ENCODE data around the gene CHRM2.

The CHRM2 gene

DNA sequence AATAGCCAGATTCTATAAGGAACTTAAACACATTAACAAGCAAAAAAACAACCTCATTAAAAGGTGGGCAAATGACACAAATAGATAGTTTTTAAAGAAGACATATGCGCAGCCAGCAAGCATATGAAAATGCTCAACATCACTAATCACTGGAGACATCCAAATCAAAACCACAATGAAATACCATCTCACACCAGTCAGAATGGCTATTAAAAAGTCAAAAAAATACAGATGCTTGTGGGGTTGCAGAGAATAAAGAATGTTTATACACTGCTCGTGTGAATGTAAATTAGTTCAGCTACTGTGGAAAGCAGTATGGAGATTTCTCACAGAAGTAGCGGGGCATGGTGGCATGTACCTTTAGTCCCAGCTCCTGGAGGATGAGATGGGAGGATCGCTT is 164.0 kb downstream of the CHRM2 start:
- TF ChIP-seq, protein P1, sequence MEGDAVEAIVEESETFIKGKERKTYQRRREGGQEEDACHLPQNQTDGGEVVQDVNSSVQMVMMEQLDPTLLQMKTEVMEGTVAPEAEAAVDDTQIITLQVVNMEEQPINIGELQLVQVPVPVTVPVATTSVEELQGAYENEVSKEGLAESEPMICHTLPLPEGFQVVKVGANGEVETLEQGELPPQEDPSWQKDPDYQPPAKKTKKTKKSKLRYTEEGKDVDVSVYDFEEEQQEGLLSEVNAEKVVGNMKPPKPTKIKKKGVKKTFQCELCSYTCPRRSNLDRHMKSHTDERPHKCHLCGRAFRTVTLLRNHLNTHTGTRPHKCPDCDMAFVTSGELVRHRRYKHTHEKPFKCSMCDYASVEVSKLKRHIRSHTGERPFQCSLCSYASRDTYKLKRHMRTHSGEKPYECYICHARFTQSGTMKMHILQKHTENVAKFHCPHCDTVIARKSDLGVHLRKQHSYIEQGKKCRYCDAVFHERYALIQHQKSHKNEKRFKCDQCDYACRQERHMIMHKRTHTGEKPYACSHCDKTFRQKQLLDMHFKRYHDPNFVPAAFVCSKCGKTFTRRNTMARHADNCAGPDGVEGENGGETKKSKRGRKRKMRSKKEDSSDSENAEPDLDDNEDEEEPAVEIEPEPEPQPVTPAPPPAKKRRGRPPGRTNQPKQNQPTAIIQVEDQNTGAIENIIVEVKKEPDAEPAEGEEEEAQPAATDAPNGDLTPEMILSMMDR (IDR thresholded peaks at IDR 0.05; ENCODE audit: low read depth, low read length), result no peak
- H3K4me3 ChIP-seq (ENCODE audit: low read depth, low read length), result no peak overlapping the region

DNA sequence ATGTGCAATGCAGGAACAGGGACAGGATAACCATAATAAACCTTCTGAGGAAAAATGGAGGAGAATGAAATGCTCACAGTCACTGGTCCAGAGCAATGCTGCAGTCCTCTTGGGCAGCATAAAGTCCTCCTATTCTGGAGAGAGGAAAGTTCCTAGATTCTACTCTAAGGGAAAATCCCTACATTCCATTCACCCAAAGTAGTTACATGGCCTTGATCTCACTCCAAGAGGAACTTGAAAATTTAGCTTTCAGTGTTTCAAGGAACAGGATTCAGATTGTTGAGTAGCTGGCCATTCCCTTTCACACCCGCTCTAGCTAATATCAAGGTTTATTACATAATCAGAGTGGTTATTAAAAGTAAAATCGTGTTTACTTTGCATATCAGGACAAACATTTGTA is 168.3 kb downstream of the CHRM2 start:
- TF ChIP-seq, protein P1 (IDR thresholded peaks at IDR 0.05; ENCODE audit: low read depth, low read length), result no peak
- H3K4me3 ChIP-seq (ENCODE audit: low read depth, low read length), result no peak overlapping the region

DNA sequence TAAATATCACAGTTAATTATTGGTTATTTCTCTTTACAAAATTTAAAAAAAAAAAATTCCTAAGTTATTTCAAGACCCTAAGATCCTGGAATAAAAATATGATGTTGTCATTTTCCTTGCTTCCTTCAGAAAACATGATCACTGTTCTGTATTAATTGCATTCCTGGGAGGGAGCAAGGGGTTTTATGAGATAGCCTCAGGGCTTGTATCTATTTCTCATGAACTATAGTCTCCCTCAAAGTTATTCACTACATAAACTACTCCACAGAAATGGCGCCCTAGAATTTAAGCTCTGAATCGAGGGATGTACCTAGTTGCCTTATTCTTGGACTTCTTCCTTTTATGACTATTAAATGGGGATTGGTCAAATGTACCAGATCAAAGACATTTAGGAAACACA is 170.3 kb downstream of the CHRM2 start:
- H3K4me3 ChIP-seq (ENCODE audit: low read depth, low read length), result no peak overlapping the region
- TF ChIP-seq, protein P1 (IDR thresholded peaks at IDR 0.05; ENCODE audit: low read depth, low read length), result no peak

DNA sequence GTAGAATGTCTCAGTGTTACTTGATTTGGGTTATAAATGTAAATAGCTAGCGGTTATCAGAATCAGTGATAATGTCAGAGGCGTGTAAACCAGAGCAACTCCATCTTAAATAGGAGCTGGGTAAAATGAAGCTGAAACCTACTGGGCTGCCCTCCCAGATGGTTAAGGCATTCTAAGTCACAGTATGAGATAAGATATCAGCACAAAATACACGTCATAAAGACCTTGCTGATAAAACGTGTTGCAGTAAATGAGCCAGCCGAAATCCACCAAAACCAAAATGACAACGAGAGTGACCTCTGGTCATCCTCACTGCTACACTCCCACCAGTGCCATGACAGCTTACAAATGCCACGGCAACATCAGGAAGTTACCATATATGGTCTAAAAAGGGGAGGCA is 172.3 kb downstream of the CHRM2 start:
- no peak overlapping the region for H3K4me3 ChIP-seq (ENCODE audit: low read depth, low read length)
- TF ChIP-seq, protein P1 (IDR thresholded peaks at IDR 0.05; ENCODE audit: low read depth, low read length), result no peak

DNA sequence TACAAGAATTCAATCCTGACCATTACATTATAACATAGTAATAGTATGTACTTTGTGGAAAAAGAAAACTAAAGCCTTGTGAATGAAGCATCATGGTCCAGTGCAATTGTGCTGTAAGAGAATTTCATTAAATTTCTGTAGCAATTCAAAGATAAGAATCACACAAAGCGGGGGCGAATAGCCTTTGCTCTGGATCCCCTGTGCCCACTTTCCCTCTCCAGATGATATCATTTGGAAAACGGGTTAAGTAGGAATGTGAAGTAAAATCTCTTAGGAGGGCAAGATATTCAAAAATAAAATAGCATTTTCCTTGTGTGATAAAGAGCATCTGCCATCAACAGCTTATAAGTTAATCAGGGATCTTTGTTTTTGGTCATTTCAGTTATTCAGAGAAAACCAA is 177.1 kb downstream of the CHRM2 start:
- no peak overlapping the region for H3K4me3 ChIP-seq (ENCODE audit: low read depth, low read length)
- TF ChIP-seq, protein P1 (IDR thresholded peaks at IDR 0.05; ENCODE audit: low read depth, low read length), result no peak

DNA sequence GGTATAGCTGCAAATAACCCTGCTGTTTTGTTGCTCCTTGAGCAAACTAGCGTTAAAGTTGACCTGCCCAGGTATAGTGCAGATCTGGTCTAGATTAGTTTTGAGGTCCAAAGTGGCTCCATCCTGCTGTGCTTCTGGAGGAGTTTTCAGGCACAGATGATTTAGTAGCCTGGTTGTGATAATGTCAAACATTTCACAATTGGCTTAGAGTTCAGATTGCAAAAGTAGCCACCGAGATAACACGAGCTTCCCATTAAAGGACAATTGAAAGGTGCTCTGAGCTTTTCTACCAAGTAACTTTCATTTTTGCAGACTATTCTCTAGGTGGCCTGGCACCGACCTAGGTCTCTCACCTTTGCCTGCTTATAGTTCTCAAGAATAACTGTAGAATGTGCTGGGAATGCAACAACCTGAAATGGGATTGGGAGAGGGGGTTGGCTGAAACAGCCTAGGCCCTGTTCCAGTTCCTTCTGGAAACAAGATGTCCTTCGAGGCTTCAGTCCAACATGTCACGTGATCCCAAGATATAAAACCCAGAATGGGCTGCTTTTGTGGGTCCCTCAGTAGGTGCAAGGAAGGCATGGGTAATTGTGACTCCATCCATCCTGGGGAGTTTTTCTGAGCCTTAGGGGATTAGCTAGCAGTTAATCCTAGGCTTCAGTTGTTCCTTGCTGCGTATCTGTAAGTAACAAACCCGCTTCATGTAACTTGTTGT is 201.0 kb downstream of the CHRM2 start:
- TF ChIP-seq, protein P1 (IDR thresholded peaks at IDR 0.05; ENCODE audit: low read depth, low read length), result no peak
- H3K4me3 ChIP-seq (ENCODE audit: low read depth, low read length), result no peak overlapping the region

Data from WI38 (cell line).